ENCODE results near the gene CAV1. TPM values are rescaled to one million over a fixed set of nuclear protein-coding genes. Genes with fewer than 3 reads are reported as not detected.

Gene CAV1
- total RNA-seq, 1 donor from 2014 or later: 531 TPM

- DNase-seq: no peak
- no peak overlapping the region for H3K4me3 ChIP-seq
- H3K9me3 ChIP-seq: no peaks in the 10 kb centered on the region
- peaks cover 28% of the 10 kb centered on the region for H3K36me3 ChIP-seq
- no peak for ATAC-seq
- intact Hi-C loops (cut with DNase I): no loop called here
- H3K27me3 ChIP-seq (ENCODE audit: low read depth): no peaks in the 10 kb centered on the region
- TF ChIP-seq, protein P1, sequence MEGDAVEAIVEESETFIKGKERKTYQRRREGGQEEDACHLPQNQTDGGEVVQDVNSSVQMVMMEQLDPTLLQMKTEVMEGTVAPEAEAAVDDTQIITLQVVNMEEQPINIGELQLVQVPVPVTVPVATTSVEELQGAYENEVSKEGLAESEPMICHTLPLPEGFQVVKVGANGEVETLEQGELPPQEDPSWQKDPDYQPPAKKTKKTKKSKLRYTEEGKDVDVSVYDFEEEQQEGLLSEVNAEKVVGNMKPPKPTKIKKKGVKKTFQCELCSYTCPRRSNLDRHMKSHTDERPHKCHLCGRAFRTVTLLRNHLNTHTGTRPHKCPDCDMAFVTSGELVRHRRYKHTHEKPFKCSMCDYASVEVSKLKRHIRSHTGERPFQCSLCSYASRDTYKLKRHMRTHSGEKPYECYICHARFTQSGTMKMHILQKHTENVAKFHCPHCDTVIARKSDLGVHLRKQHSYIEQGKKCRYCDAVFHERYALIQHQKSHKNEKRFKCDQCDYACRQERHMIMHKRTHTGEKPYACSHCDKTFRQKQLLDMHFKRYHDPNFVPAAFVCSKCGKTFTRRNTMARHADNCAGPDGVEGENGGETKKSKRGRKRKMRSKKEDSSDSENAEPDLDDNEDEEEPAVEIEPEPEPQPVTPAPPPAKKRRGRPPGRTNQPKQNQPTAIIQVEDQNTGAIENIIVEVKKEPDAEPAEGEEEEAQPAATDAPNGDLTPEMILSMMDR (IDR thresholded peaks at IDR 0.05): no peak
- H3K4me1 ChIP-seq: no peaks in the 10 kb centered on the region
- no peak overlapping the region for H3K27ac ChIP-seq
Measured at GRCh38 chr7:116560021-116560970, 35.5 kb downstream of the CAV1 start.

DNA sequence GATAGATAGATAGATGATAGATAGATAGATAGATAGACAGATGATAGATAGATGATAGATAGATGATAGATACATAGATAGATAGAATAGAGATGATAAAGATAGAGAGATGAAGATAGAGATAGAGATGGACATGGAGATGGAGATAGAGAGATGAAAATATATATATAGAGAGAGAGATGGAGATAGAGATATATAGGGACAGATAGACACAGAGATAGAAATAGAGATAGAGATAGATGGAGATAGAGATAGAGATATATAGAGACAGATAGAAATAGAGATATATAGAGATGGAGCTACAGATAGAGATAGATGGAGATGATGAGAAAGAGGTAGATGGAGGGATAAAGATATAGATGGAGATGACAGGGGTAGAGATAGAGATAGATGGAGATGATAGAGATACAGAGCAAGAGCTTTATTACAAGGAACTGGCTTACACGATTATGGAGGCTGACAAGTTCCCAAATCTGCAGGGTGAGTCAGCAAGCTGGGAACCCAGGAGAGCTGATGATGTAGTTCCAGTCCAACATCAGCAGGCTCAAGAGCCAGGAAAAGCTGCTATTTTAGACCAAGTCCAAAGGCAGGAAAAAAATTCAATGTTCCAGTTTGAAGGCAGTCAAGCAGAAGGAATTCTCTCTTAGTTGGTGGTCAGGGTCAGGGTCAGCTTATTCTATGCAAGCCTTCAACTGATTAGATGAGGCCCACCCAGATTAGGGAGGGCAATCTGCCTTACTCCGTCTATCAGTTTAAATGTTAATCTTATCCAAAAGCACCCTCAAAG is 37.1 kb downstream of the CAV1 start:
- no peak for DNase-seq
- TF ChIP-seq, protein P1 (IDR thresholded peaks at IDR 0.05): no peak
- ATAC-seq: no peak
- H3K9me3 ChIP-seq: no peaks in the 10 kb centered on the region
- no peaks in the 10 kb centered on the region for H3K27me3 ChIP-seq (ENCODE audit: low read depth)
- peaks cover 28% of the 10 kb centered on the region for H3K36me3 ChIP-seq
- H3K27ac ChIP-seq: no peak overlapping the region
- intact Hi-C loops (cut with DNase I): no loop called here
- H3K4me1 ChIP-seq: no peaks in the 10 kb centered on the region
- no peak overlapping the region for H3K4me3 ChIP-seq

GRCh38 chr7:116562529-116563121 is 37.8 kb downstream of the CAV1 start:
- intact Hi-C loops (cut with DNase I): no loop called here
- Histone ChIP-seq H3K9me3 (no peaks in the 10 kb centered on the region), H3K27me3 (ENCODE audit: low read depth) (no peaks in the 10 kb centered on the region), H3K4me1 (no peaks in the 10 kb centered on the region), H3K4me3 (no peak overlapping the region), H3K27ac (no peak overlapping the region), H3K36me3 (peaks cover 22% of the 10 kb centered on the region)
- no peak for DNase-seq
- TF ChIP-seq, protein P1 (IDR thresholded peaks at IDR 0.05): no peak
- peak in 1 of 2 donors; percentile 31 for ATAC-seq

- peaks cover 4% of the 10 kb centered on the region for H3K4me1 ChIP-seq
- ATAC-seq: no peak
- no peaks in the 10 kb centered on the region for H3K9me3 ChIP-seq
- intact Hi-C loops (cut with DNase I): no loop called here
- H3K27ac ChIP-seq: no peak overlapping the region
- DNase-seq: no peak
- TF ChIP-seq, protein P1 (IDR thresholded peaks at IDR 0.05): no peak
- H3K4me3 ChIP-seq: no peak overlapping the region
- no peaks in the 10 kb centered on the region for H3K27me3 ChIP-seq (ENCODE audit: low read depth)
- H3K36me3 ChIP-seq: no peaks in the 10 kb centered on the region
Measured at GRCh38 chr7:116565981-116566380, 41.1 kb downstream of the CAV1 start.

- peaks cover 11% of the 10 kb centered on the region for H3K4me1 ChIP-seq
- TF ChIP-seq, protein P1 (IDR thresholded peaks at IDR 0.05): no peak
- ATAC-seq (no peak), DNase-seq (no peak)
- H3K36me3 ChIP-seq: no peaks in the 10 kb centered on the region
- no peak overlapping the region for H3K4me3 ChIP-seq
- H3K27me3 ChIP-seq (ENCODE audit: low read depth): no peaks in the 10 kb centered on the region
- no peaks in the 10 kb centered on the region for H3K9me3 ChIP-seq
- H3K27ac ChIP-seq: no peak overlapping the region
- intact Hi-C loops (cut with DNase I): no loop called here
Measured at GRCh38 chr7:116566666-116567065, 41.8 kb downstream of the CAV1 start.
